K562 (cell line): Measurements from ENCODE around the gene PREP. TPM values are rescaled to one million over a fixed set of nuclear protein-coding genes. Genes with fewer than 3 reads are reported as not detected.

Source experiments
- ATAC-seq: fragments of 200-7000 bp; cut with Tn5 transposase; 3 replicates; pipeline ENCODE4 v1.9.1; 2020; ENCODE audit warnings: moderate library complexity
- BruUV-seq: library from RNA; stranded (reverse); fragments of 400-500 nt; replicated peaks from 2 replicates; lab custom pipeline; 2021; lab: Mats Ljungman, UMichigan
- CTCF ChIA-PET: fragments of 300-600 bp; formaldehyde crosslinking; extraction: SDS; loops from one replicate; lab custom pipeline; 2021; ENCODE audit warnings: low intra/inter-chr PET ratio; lab: Yijun Ruan, JAX
- POLR2A ChIA-PET: fragments of 300-600, 350-650 bp; sonication (Branson Sonifier 250); formaldehyde crosslinking; extraction: SDS; loops from one replicate; lab custom pipeline; 2021; ENCODE audit warnings: antibody characterized with exemption, inconsistent platforms; lab: Yijun Ruan, JAX
- DNase-seq, 4 experiments: peaks; one replicate each; pipeline versions ENCODE4 v3.0.0 to v3.0.0-alpha.2; 2011 to 2018; ENCODE audit warnings: low spot score in 3 of 4, mixed read lengths in 3 of 4; ENCODE audit errors: extremely low read depth in 1 of 4
- FAIRE-seq: peaks from 2 replicates; lab custom pipeline; 2011; peaks lifted over from hg19 to GRCh38; lab: Jason Lieb, UNC
- H2AFZ ChIP-seq: 2 replicates; pipeline ENCODE4 v1.6.0; 2011; ENCODE audit warnings: low read depth, low read length, control low read depth, inconsistent platforms
- H3K27ac ChIP-seq: fragments of 200-600 bp; 3 replicates; pipeline ENCODE4 v1.8.0; 2011; ENCODE audit warnings: low read depth, mild to moderate bottlenecking, control low read depth, inconsistent platforms, low read length, moderate library complexity, mixed read lengths; ENCODE audit errors: extremely low read depth
- H3K27me3 ChIP-seq, 2 experiments: fragments of 300-600 bp in 1 of 2; 2 replicates in 1 of 2; 3 replicates in 1 of 2; pipeline versions ENCODE4 v1.6.0 to v1.8.0; 2011; ENCODE audit warnings: inconsistent platforms in 2 of 2, low read length in 2 of 2, mild to moderate bottlenecking in 1 of 2, mixed read lengths in 1 of 2, moderate library complexity in 1 of 2; ENCODE audit not compliant: control insufficient read depth in 2 of 2, insufficient read depth in 2 of 2
- H3K36me3 ChIP-seq: fragments of 300-600 bp; 3 replicates; pipeline ENCODE4 v1.8.0; 2011; ENCODE audit warnings: mild to moderate bottlenecking, low read length, inconsistent platforms; ENCODE audit not compliant: control insufficient read depth, insufficient read depth
- H3K4me1 ChIP-seq, 2 experiments: fragments of 200-600 bp in 1 of 2; replicated peaks in 1 of 2; 2 replicates in 1 of 2; 3 replicates in 1 of 2; pipeline versions ENCODE4 v1.5.1 to v1.8.0; 2011; ENCODE audit warnings: inconsistent platforms in 2 of 2, low read length in 2 of 2, mild to moderate bottlenecking in 1 of 2, mixed read lengths in 1 of 2, moderate library complexity in 1 of 2; ENCODE audit not compliant: control insufficient read depth in 2 of 2, insufficient read depth in 2 of 2
- H3K4me2 ChIP-seq: 2 replicates; pipeline ENCODE4 v1.6.1; 2011; ENCODE audit warnings: low read length, control low read depth, inconsistent platforms, mixed read lengths; ENCODE audit not compliant: insufficient read depth
- H3K4me3 ChIP-seq: fragments of 200-600 bp; sonication (generic), shearing (Covaris generic); 2 replicates; pipeline ENCODE4 v1.5.1; 2016; ENCODE audit warnings: control low read depth, inconsistent platforms
- H3K79me2 ChIP-seq: fragments of 200-600 bp; 3 replicates; pipeline ENCODE4 v1.8.0; 2011; ENCODE audit warnings: low read length, inconsistent platforms; ENCODE audit not compliant: control insufficient read depth, insufficient read depth
- H3K9ac ChIP-seq, 2 experiments: 2 replicates each; pipeline versions ENCODE4 v1.6.0 to v1.6.1; 2011; ENCODE audit warnings: low read depth in 2 of 2, low read length in 2 of 2, control low read depth in 1 of 2, inconsistent platforms in 1 of 2, mild to moderate bottlenecking in 1 of 2, mixed read lengths in 1 of 2; ENCODE audit not compliant: insufficient read depth in 1 of 2
- H3K9me1 ChIP-seq: one replicate; pipeline ENCODE4 v1.6.0; 2011; ENCODE audit warnings: inconsistent platforms, mild to moderate bottlenecking, low read length, moderate library complexity; ENCODE audit not compliant: control insufficient read depth, insufficient read depth
- H3K9me3 ChIP-seq: replicated peaks from 2 replicates; pipeline ENCODE4 v1.5.1; 2011; ENCODE audit warnings: low read depth, low read length, inconsistent platforms; ENCODE audit not compliant: control insufficient read depth, insufficient read depth
- H4K20me1 ChIP-seq: replicated peaks from 2 replicates; pipeline ENCODE4 v1.6.1; 2011; ENCODE audit warnings: low read length, inconsistent platforms, mixed read lengths; ENCODE audit not compliant: control insufficient read depth, insufficient read depth
- CBFA2T3 ChIP-seq: fragments of 450-650 bp; IDR thresholded peaks from 2 replicates; pipeline ENCODE4 v1.6.1; 2017
- HDAC3 ChIP-seq: fragments of 450-650 bp; IDR thresholded peaks from 2 replicates; pipeline ENCODE4 v1.6.1; 2018; ENCODE audit warnings: borderline replicate concordance, mild to moderate bottlenecking, moderate library complexity; ENCODE audit not compliant: partially characterized antibody
- MCM7 ChIP-seq, 2 experiments: fragments of 450-650 bp; IDR thresholded peaks; 2 replicates each; pipeline ENCODE4 v1.6.1; 2016 to 2018
- POLR2H ChIP-seq: IDR thresholded peaks from 2 replicates; pipeline ENCODE4 v1.6.1; 2016; ENCODE audit warnings: missing genetic modification characterization, low read depth, mild to moderate bottlenecking, control low read depth, missing compliant biosample characterization, moderate library complexity
- RBM25 ChIP-seq: fragments of 200-400 bp; formaldehyde crosslinking; IDR thresholded peaks from 2 replicates; pipeline ENCODE4 v1.6.1; 2018; ENCODE audit warnings: low read length, low read depth, moderate library complexity; ENCODE audit not compliant: severe bottlenecking
- ZC3H4 ChIP-seq: sonication (generic); formaldehyde crosslinking; IDR thresholded peaks from 2 replicates; pipeline ENCODE4 v1.9.0; 2021; ENCODE audit warnings: missing genetic modification reagents, borderline replicate concordance
- ZNF311 ChIP-seq: fragments of 250-450 bp; sonication (Bioruptor Pico); IDR thresholded peaks from 2 replicates; pipeline ENCODE4 v1.4.0; 2020; ENCODE audit warnings: mild to moderate bottlenecking, moderate library complexity
- ZNF583 ChIP-seq: fragments of 250-450 bp; sonication (Bioruptor Pico); IDR thresholded peaks from 2 replicates; pipeline ENCODE4 v1.4.0; 2020
- ZNF644 ChIP-seq: fragments of 200-800 bp; sonication (Bioruptor generic); IDR thresholded peaks from 2 replicates; pipeline ENCODE4 v1.6.1; 2016; ENCODE audit warnings: low read depth, missing genetic modification characterization, missing compliant biosample characterization
- WGBS: fragments of 100-300 bp; shearing (Covaris generic); methylation state at CpG from one replicate; pipeline ENCODE4 v1.1.6; 2016; ENCODE audit warnings: low coverage, mixed read lengths; ENCODE audit not compliant: insufficient coverage; ENCODE audit errors: missing lambda C conversion rate; 5-methylcytosine and 5-hydroxymethylcytosine counted together
- in situ Hi-C: fragments of 300-500 bp; cut with MboI; formaldehyde crosslinking; loops from 4 replicates; pipeline ENCODE4 v1.15.0; 2018; ENCODE audit warnings: inconsistent platforms, mixed read lengths
- intact Hi-C: fragments of 100-400 bp; cut with micrococcal nuclease; formaldehyde crosslinking; loops from 2 replicates; pipeline ENCODE4 v1.14.2; 2022
- polyA plus RNA-seq, 8 experiments: library from polyadenylated mRNA; depleted of rRNA in 4 of 8; stranded (reverse) in 5 of 8; unstranded in 3 of 8; fragments of >200 nt; fragmentation: Nextera tagmentation in 2 of 8; fragmentation: Illumina TruSeq in 1 of 8; extraction: Ambion mirVana in 2 of 8; extraction: Trizol in 1 of 8; gene quantifications; 2 replicates each; pipeline versions ENCODE4 v1.2.1 to v1.2.3, GENCODE V29; 2011 to 2014; ENCODE audit warnings: inconsistent platforms in 1 of 8, missing spikeins in 1 of 8
- total RNA-seq, 7 experiments: library from RNA; depleted of rRNA in 6 of 7; stranded (reverse); fragments of >200 nt in 6 of 7; fragmentation: Illumina TruSeq in 2 of 7; extraction: Trizol in 2 of 7; gene quantifications; 2 replicates each; pipeline versions ENCODE4 v1.2.1 to v1.2.3, GENCODE V29; 2011 to 2021; ENCODE audit warnings: low replicate concordance in 1 of 7

PREP gene
- total and polyA plus RNA-seq, 9 of the 15 experiments (the other 6 are each of a cell fraction or from before 2014, with no cell fraction given) = 14.1 to 60.8 (median 28.3) TPM

DNA sequence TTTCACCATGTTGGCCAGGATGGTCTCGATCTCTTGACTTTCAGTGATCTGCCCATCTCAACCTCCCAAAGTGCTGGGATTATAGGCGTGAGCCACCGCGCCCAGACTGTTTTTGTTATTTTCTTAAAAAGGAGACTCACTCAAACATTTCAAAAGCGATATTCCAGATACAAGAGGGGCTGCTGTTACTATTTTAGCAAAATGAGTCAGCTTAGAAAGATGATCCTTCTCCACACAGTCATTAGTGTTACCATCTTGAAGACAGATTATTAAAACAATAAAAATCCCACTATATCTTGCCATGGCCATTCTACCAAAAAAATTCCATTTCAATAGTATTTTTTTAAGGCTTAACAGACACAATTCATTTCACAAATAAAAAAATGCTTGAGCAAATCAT lies 102.8 kb downstream of the PREP start:
- H3K9me1 ChIP-seq = no peaks in the 10 kb centered on the region
- no peak overlapping the region for H2AFZ ChIP-seq
- H4K20me1 ChIP-seq = no peaks in the 10 kb centered on the region
- ATAC-seq (no peak), FAIRE-seq (no peak), DNase-seq (no peak)
- CTCF ChIA-PET = no interaction called here
- H3K4me3 ChIP-seq = no peak overlapping the region
- no peak for TF ChIP-seq CBFA2T3
- no peak for TF ChIP-seq ZC3H4 (CRISPR knock-in tag)
- no peak for TF ChIP-seq RBM25
- no peak for TF ChIP-seq POLR2H
- TF ChIP-seq MCM7 (IDR thresholded peaks at IDR 0.05) = no peak
- TF ChIP-seq ZNF311 (CRISPR knock-in tag) = no peak
- TF ChIP-seq HDAC3 = no peak
- TF ChIP-seq ZNF644 = no peak
- TF ChIP-seq ZNF583 (CRISPR knock-in tag) = no peak
- no peaks in the 10 kb centered on the region for H3K4me1 ChIP-seq
- H3K9me3 ChIP-seq = no peaks in the 10 kb centered on the region
- in situ Hi-C loops = no loop called here
- 92% methylated on average over 5 of the region's 5 CpGs for WGBS
- intact Hi-C loops = no loop called here
- H3K79me2 ChIP-seq = no peaks in the 10 kb centered on the region
- POLR2A ChIA-PET = interaction anchor here (0.6 kb wide), 1 partner anchor 595 kb away, joined by 3 read pairs; no protein-coding TSS in a partner anchor
- H3K27me3 ChIP-seq = no peaks in the 10 kb centered on the region
- H3K27ac ChIP-seq = no peak overlapping the region
- H3K4me2 ChIP-seq = no peak overlapping the region
- H3K36me3 ChIP-seq = peaks cover 25% of the 10 kb centered on the region; the same call in 2 of the 3 replicates
- H3K9ac ChIP-seq = no peak overlapping the region
- BruUV-seq = no TSS peak
